ENCODE results near the gene RPL7L1. TPM values are rescaled to one million over a fixed set of nuclear protein-coding genes. Genes with fewer than 3 reads are reported as not detected.

RPL7L1 gene
- total RNA-seq, 1 experiment from 2014 or later: 103 TPM

GRCh38 chr6:42932412-42932811, 53.0 kb downstream of the RPL7L1 start:
- H3K9me3 Mint-ChIP-seq (ENCODE audit: unreplicated experiment): no peaks in the 10 kb centered on the region
- H3K27me3 ChIP-seq (replicated peaks; ENCODE audit: control insufficient read depth, insufficient read depth, low read length): no peaks in the 10 kb centered on the region
- H3K27ac Mint-ChIP-seq (ENCODE audit: unreplicated experiment): no peak overlapping the region
- 0 out of 2 replicates have a peak, but pooled peaks cover 2% of the 10 kb centered on the region for H3K36me3 ChIP-seq (ENCODE audit: control insufficient read depth, insufficient read depth, low read length)
- no peaks in the 10 kb centered on the region for H3K27me3 Mint-ChIP-seq (ENCODE audit: insufficient read depth, unreplicated experiment)
- no peak for DNase-seq
- H3K9me3 ChIP-seq: no peaks in the 10 kb centered on the region
- intact Hi-C loops (cut with micrococcal nuclease; ENCODE audit: unreplicated experiment): no loop called here
- POLR2A ChIA-PET: no interaction called here
- no peak for TF ChIP-seq CTCF (IDR thresholded peaks at IDR 0.05; ENCODE audit: insufficient read depth in 1 of 2, low read depth in 1 of 2, low read length in 1 of 2, severe bottlenecking in 1 of 2, unreplicated experiment in 1 of 2)
- peaks cover 56% of the 10 kb centered on the region for H3K36me3 Mint-ChIP-seq (ENCODE audit: insufficient read depth, unreplicated experiment)
- peaks cover 13% of the 10 kb centered on the region for H3K4me1 Mint-ChIP-seq (ENCODE audit: low read depth, unreplicated experiment)
- H3K4me3 Mint-ChIP-seq (ENCODE audit: unreplicated experiment): no peak overlapping the region
- CTCF ChIA-PET: no interaction called here
- BruUV-seq (replicated peaks): no TSS peak
- no peak overlapping the region for H3K4me3 ChIP-seq (ENCODE audit: low read depth, low read length)
- peaks cover 8% of the 10 kb centered on the region for H3K4me1 ChIP-seq

- peaks cover 13% of the 10 kb centered on the region for H3K4me1 Mint-ChIP-seq (ENCODE audit: low read depth, unreplicated experiment)
- H3K9me3 ChIP-seq: no peaks in the 10 kb centered on the region
- no peak overlapping the region for H3K4me3 Mint-ChIP-seq (ENCODE audit: unreplicated experiment)
- H3K27me3 ChIP-seq (replicated peaks; ENCODE audit: control insufficient read depth, insufficient read depth, low read length): no peaks in the 10 kb centered on the region
- CTCF ChIA-PET: no interaction called here
- BruUV-seq (replicated peaks): no TSS peak
- peaks cover 8% of the 10 kb centered on the region for H3K4me1 ChIP-seq
- DNase-seq: no peak
- POLR2A ChIA-PET: no interaction called here
- no peak for TF ChIP-seq CTCF (IDR thresholded peaks at IDR 0.05; ENCODE audit: insufficient read depth in 1 of 2, low read depth in 1 of 2, low read length in 1 of 2, severe bottlenecking in 1 of 2, unreplicated experiment in 1 of 2)
- no peak overlapping the region for H3K4me3 ChIP-seq (ENCODE audit: low read depth, low read length)
- intact Hi-C loops (cut with micrococcal nuclease; ENCODE audit: unreplicated experiment): no loop called here
- H3K27ac Mint-ChIP-seq (ENCODE audit: unreplicated experiment): no peak overlapping the region
- H3K36me3 Mint-ChIP-seq (ENCODE audit: insufficient read depth, unreplicated experiment): peaks cover 60% of the 10 kb centered on the region
- no peaks in the 10 kb centered on the region for H3K27me3 Mint-ChIP-seq (ENCODE audit: insufficient read depth, unreplicated experiment)
- H3K9me3 Mint-ChIP-seq (ENCODE audit: unreplicated experiment): no peaks in the 10 kb centered on the region
- H3K36me3 ChIP-seq (ENCODE audit: control insufficient read depth, insufficient read depth, low read length): 0 out of 2 replicates have a peak, but pooled peaks cover 2% of the 10 kb centered on the region
Measured at GRCh38 chr6:42933205-42933604, 53.8 kb downstream of the RPL7L1 start.

- H3K36me3 ChIP-seq (ENCODE audit: control insufficient read depth, insufficient read depth, low read length): 0 out of 2 replicates have a peak, but pooled peaks cover 2% of the 10 kb centered on the region
- DNase-seq: no peak
- Mint-ChIP-seq H3K36me3 (ENCODE audit: insufficient read depth, unreplicated experiment) (peaks cover 48% of the 10 kb centered on the region), H3K4me1 (ENCODE audit: low read depth, unreplicated experiment) (peaks cover 9% of the 10 kb centered on the region), H3K9me3 (ENCODE audit: unreplicated experiment) (no peaks in the 10 kb centered on the region), H3K27me3 (ENCODE audit: insufficient read depth, unreplicated experiment) (no peaks in the 10 kb centered on the region), H3K4me3 (ENCODE audit: unreplicated experiment) (no peak overlapping the region), H3K27ac (ENCODE audit: unreplicated experiment) (no peak overlapping the region)
- TF ChIP-seq CTCF (IDR thresholded peaks at IDR 0.05; ENCODE audit: insufficient read depth in 1 of 2, low read depth in 1 of 2, low read length in 1 of 2, severe bottlenecking in 1 of 2, unreplicated experiment in 1 of 2): no peak
- H3K9me3 ChIP-seq: no peaks in the 10 kb centered on the region
- H3K4me1 ChIP-seq: 0 out of 2 replicates have a peak, but pooled peaks cover 3% of the 10 kb centered on the region
- BruUV-seq (replicated peaks): no TSS peak
- no peaks in the 10 kb centered on the region for H3K27me3 ChIP-seq (replicated peaks; ENCODE audit: control insufficient read depth, insufficient read depth, low read length)
- H3K4me3 ChIP-seq (ENCODE audit: low read depth, low read length): no peak overlapping the region
- intact Hi-C loops (cut with micrococcal nuclease; ENCODE audit: unreplicated experiment): no loop called here
- ChIA-PET CTCF (no interaction called here), POLR2A (no interaction called here)
Measured at GRCh38 chr6:42935322-42935721, 55.9 kb downstream of the RPL7L1 start.
